Prostate gland (tissue), 2 donors: ENCODE measurements around the gene NDUFB1. TPM values are rescaled to one million over a fixed set of nuclear protein-coding genes. Genes with fewer than 3 reads are reported as not detected.

ENCODE experiments used
- DNase-seq: peaks from one replicate; pipeline ENCODE4 v3.0.0-alpha.2; 2019; ENCODE audit warnings: low spot score
- H3K27ac ChIP-seq, 2 donors: fragments of 200-600 bp; sonication (generic); 2 replicates each; pipeline ENCODE4 v1.5.1; 2017 to 2019
- H3K27me3 ChIP-seq: fragments of 200-600 bp; sonication (generic); replicated peaks from 2 replicates; pipeline ENCODE4 v1.5.1; 2019; ENCODE audit not compliant: insufficient read depth
- H3K36me3 ChIP-seq, 2 donors: fragments of 200-600 bp; sonication (generic); 1 replicate in 1 of 2; 2 replicates in 1 of 2; pipeline versions ENCODE4 v1.5.1 to v1.8.1; 2017 to 2019
- H3K4me1 ChIP-seq: fragments of 200-600 bp; sonication (generic); replicated peaks from 2 replicates; pipeline ENCODE4 v1.5.1; 2019
- H3K4me3 ChIP-seq, 2 donors: fragments of 200-600 bp; sonication (generic); 2 replicates each; pipeline ENCODE4 v1.5.1; 2017 to 2019
- H3K9me3 ChIP-seq: fragments of 200-600 bp; sonication (generic); 2 replicates; pipeline ENCODE4 v1.5.1; 2017
- POLR2A ChIP-seq: fragments of 450-650 bp; IDR thresholded peaks from one replicate; pipeline ENCODE4 v1.6.1; 2016; ENCODE audit warnings: antibody characterized with exemption, mild to moderate bottlenecking
- POLR2AphosphoS5 ChIP-seq: sonication (generic); formaldehyde crosslinking; IDR thresholded peaks from one replicate; pipeline ENCODE4 v1.6.1; 2017; ENCODE audit warnings: antibody characterized with exemption
- WGBS: methylation state at CpG from one replicate; pipeline ENCODE4 v1.1.5; 2018; 5-methylcytosine and 5-hydroxymethylcytosine counted together
- intact Hi-C: fragments of 100-400 bp; cut with DNase I; formaldehyde crosslinking; loops from one replicate; pipeline ENCODE4 v1.14.2; 2022
- total RNA-seq, 2 donors: library from RNA; depleted of rRNA; stranded (reverse); fragments of >200 nt; gene quantifications; one replicate each; pipeline ENCODE4 v1.1.0, GENCODE V29; 2016
- TF ChIP-seq, protein P1 (sequence below), 4 experiments: fragments of 200-600 bp in 2 of 4; fragments of 450-650 bp in 2 of 4; sonication (generic) in 2 of 4; IDR thresholded peaks; 1 replicate in 3 of 4; 2 replicates in 1 of 4; pipeline ENCODE4 v1.5.1; 2016 to 2019; ENCODE audit warnings: antibody characterized with exemption in 4 of 4, mild to moderate bottlenecking in 2 of 4, moderate library complexity in 2 of 4

NDUFB1 gene
- 100 to 1,000 TPM; 211 to 351 TPM for total RNA-seq

GRCh38 chr14:92121670-92122350 lies at the start of gene NDUFB1, which contains the start of gene CPSF2:
NDUFB1 (minus strand) TSS chr14:92121706; CDS start chr14:92117637, 4,069 bp downstream.
CPSF2 (plus strand) TSS chr14:92121969; CDS start chr14:92130985, 9,016 bp downstream.
- H3K36me3 ChIP-seq = no peaks in the 10 kb centered on the region
- no peaks in the 10 kb centered on the region for H3K27me3 ChIP-seq
- H3K9me3 ChIP-seq = no peaks in the 10 kb centered on the region
- H3K4me3 ChIP-seq = peak within 1 kb of the TSS; percentile 80 to 94
- peak within 1 kb of the TSS; percentile 86 to 87 for H3K27ac ChIP-seq
- peak; percentile 70 for TF ChIP-seq POLR2AphosphoS5
- TF ChIP-seq, protein P1, sequence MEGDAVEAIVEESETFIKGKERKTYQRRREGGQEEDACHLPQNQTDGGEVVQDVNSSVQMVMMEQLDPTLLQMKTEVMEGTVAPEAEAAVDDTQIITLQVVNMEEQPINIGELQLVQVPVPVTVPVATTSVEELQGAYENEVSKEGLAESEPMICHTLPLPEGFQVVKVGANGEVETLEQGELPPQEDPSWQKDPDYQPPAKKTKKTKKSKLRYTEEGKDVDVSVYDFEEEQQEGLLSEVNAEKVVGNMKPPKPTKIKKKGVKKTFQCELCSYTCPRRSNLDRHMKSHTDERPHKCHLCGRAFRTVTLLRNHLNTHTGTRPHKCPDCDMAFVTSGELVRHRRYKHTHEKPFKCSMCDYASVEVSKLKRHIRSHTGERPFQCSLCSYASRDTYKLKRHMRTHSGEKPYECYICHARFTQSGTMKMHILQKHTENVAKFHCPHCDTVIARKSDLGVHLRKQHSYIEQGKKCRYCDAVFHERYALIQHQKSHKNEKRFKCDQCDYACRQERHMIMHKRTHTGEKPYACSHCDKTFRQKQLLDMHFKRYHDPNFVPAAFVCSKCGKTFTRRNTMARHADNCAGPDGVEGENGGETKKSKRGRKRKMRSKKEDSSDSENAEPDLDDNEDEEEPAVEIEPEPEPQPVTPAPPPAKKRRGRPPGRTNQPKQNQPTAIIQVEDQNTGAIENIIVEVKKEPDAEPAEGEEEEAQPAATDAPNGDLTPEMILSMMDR (IDR thresholded peaks at IDR 0.05) = peak in 2 of 4 experiments; percentile 19 to 32
- TF ChIP-seq POLR2A = peak; percentile 63
- no peaks in the 10 kb centered on the region for H3K4me1 ChIP-seq
- intact Hi-C loops = loop anchor here (2.0 to 10.0 kb wide), 3 partner anchors 15 to 663 kb away; partner anchors contain the start of gene ATXN3
- peak; percentile 81 for DNase-seq
- WGBS = 0% methylated on average over 55 of the region's 55 CpGs

- WGBS = 97% methylated on average over 2 of the region's 2 CpGs
- no peak for DNase-seq
- H3K27ac ChIP-seq = no peak overlapping the region
- H3K27me3 ChIP-seq = no peaks in the 10 kb centered on the region
- intact Hi-C loops = no loop called here
- no peaks in the 10 kb centered on the region for H3K9me3 ChIP-seq
- no peak overlapping the region for H3K4me3 ChIP-seq
- H3K36me3 ChIP-seq = no peaks in the 10 kb centered on the region
- H3K4me1 ChIP-seq = no peaks in the 10 kb centered on the region
- TF ChIP-seq POLR2AphosphoS5 = no peak
- no peak for TF ChIP-seq POLR2A
- TF ChIP-seq, protein P1 (IDR thresholded peaks at IDR 0.05) = no peak
Measured at GRCh38 chr14:92164958-92165357, 43.5 kb upstream of the NDUFB1 start.

DNA sequence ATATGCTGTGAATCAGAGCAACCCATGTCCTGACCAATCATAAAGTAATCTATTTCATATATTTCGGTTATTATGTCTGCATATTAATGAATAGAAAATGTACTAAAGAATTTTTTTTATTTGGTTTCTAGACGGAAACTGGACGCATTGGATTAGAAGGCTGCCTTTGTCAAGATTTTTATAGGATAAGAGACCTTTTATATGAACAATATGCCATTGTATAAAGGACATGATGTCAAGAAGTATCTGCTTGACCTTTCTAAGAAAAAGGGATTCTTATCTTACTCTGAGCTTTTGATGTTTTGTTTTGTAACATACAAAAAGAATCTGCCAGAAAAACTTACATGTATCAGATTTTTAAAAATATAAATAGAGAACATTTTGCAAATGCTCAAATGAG lies 40.0 kb upstream of the NDUFB1 start:
- no peak overlapping the region for H3K27ac ChIP-seq
- H3K36me3 ChIP-seq = peaks cover 0 to 3% of the 10 kb centered on the region in 2 donors
- no peaks in the 10 kb centered on the region for H3K9me3 ChIP-seq
- TF ChIP-seq POLR2A (no peak), POLR2AphosphoS5 (no peak)
- TF ChIP-seq, protein P1 (IDR thresholded peaks at IDR 0.05) = no peak
- H3K27me3 ChIP-seq = no peaks in the 10 kb centered on the region
- WGBS = 38% methylated on average over 3 of the region's 3 CpGs
- no peak for DNase-seq
- intact Hi-C loops = no loop called here
- no peaks in the 10 kb centered on the region for H3K4me1 ChIP-seq
- no peak overlapping the region for H3K4me3 ChIP-seq

GRCh38 chr14:92160619-92161018 lies 39.1 kb upstream of the NDUFB1 start:
- 76% methylated on average over 4 of the region's 4 CpGs for WGBS
- no peak for DNase-seq
- no peak overlapping the region for H3K27ac ChIP-seq

More at GRCh38 chr14:92160619-92161018, 39.1 kb upstream of the NDUFB1 start:
- Histone ChIP-seq H3K9me3 (no peaks in the 10 kb centered on the region), H3K27me3 (no peaks in the 10 kb centered on the region), H3K36me3 (peaks cover 0 to 3% of the 10 kb centered on the region in 2 donors), H3K4me1 (no peaks in the 10 kb centered on the region), H3K4me3 (no peak overlapping the region)
- intact Hi-C loops = no loop called here
- TF ChIP-seq, protein P1 (IDR thresholded peaks at IDR 0.05) = no peak
- no peak for TF ChIP-seq POLR2AphosphoS5
- TF ChIP-seq POLR2A = no peak
